Cardiac muscle cell (in vitro differentiated cells and primary cell): ENCODE measurements around the gene SH3RF1. TPM values are rescaled to one million over a fixed set of nuclear protein-coding genes. Genes with fewer than 3 reads are reported as not detected.

Experiments
- DNase-seq, 2 donors: peaks; one replicate each; pipeline versions ENCODE4 v3.0.0 to v3.0.0-alpha.2; 2010 to 2017; ENCODE audit warnings: low read depth in 1 of 2, low spot score in 1 of 2
- H3K27ac ChIP-seq: fragments of 200-600 bp; sonication (generic); 2 replicates; pipeline ENCODE4 v1.5.1; 2016
- H3K27me3 ChIP-seq: fragments of 200-600 bp; sonication (generic); 2 replicates; pipeline ENCODE4 v1.6.0; 2016; ENCODE audit warnings: control low read depth
- H3K36me3 ChIP-seq: fragments of 200-600 bp; sonication (generic); 2 replicates; pipeline ENCODE4 v1.5.1; 2016; ENCODE audit warnings: control low read depth
- H3K4me1 ChIP-seq: fragments of 200-600 bp; sonication (generic); 2 replicates; pipeline ENCODE4 v1.8.1; 2017; ENCODE audit warnings: low read depth, mild to moderate bottlenecking, mixed run types
- H3K4me3 ChIP-seq: fragments of 200-600 bp; sonication (generic); 2 replicates; pipeline ENCODE4 v1.5.1; 2016; ENCODE audit warnings: mild to moderate bottlenecking
- H3K9me3 ChIP-seq: fragments of 200-600 bp; sonication (generic); 2 replicates; pipeline ENCODE4 v1.5.1; 2017; ENCODE audit warnings: low read depth, mild to moderate bottlenecking, control low read depth
- CTCF ChIP-seq: IDR thresholded peaks from 2 replicates; pipeline ENCODE4 v1.5.1; 2012; ENCODE audit warnings: low read depth, mild to moderate bottlenecking, low read length
- polyA plus RNA-seq: library from polyadenylated mRNA; unstranded; fragments of >200 nt; fragmentation: Nextera tagmentation; extraction: Ambion mirVana; gene quantifications from 2 replicates; pipeline ENCODE4 v1.2.1, GENCODE V29; 2016
- total RNA-seq: library from RNA; depleted of rRNA; stranded (reverse); fragments of >200 nt; gene quantifications from 2 replicates; pipeline ENCODE4 v1.2.3, GENCODE V29; 2016

SH3RF1 gene
- total and polyA plus RNA-seq, 2 experiments from 2014 or later = 3.4 to 4.3 TPM

GRCh38 chr4:169068423-169068822 lies 202.3 kb downstream of the SH3RF1 start:
- Histone ChIP-seq H3K4me3 (no peak overlapping the region), H3K36me3 (no peaks in the 10 kb centered on the region), H3K9me3 (no peaks in the 10 kb centered on the region), H3K27me3 (no peaks in the 10 kb centered on the region), H3K27ac (no peak overlapping the region), H3K4me1 (no peaks in the 10 kb centered on the region)
- no peak for DNase-seq
- TF ChIP-seq CTCF = no peak

GRCh38 chr4:169066934-169067333 lies 203.8 kb downstream of the SH3RF1 start:
- Histone ChIP-seq H3K36me3 (no peaks in the 10 kb centered on the region), H3K27me3 (no peaks in the 10 kb centered on the region), H3K4me3 (no peak overlapping the region), H3K9me3 (no peaks in the 10 kb centered on the region), H3K27ac (no peak overlapping the region), H3K4me1 (peaks cover 11% of the 10 kb centered on the region)
- TF ChIP-seq CTCF = no peak
- DNase-seq = no peak

- H3K9me3 ChIP-seq = no peaks in the 10 kb centered on the region
- no peak for DNase-seq
- H3K27me3 ChIP-seq = no peaks in the 10 kb centered on the region
- peaks cover 11% of the 10 kb centered on the region for H3K4me1 ChIP-seq
- no peak overlapping the region for H3K27ac ChIP-seq
- H3K4me3 ChIP-seq = no peak overlapping the region
- no peak for TF ChIP-seq CTCF
- no peaks in the 10 kb centered on the region for H3K36me3 ChIP-seq
Observed at GRCh38 chr4:169064296-169064695, 206.5 kb downstream of the SH3RF1 start.

- DNase-seq = peak in 1 of 2 donors; percentile 11
- Histone ChIP-seq H3K4me3 (no peak overlapping the region), H3K4me1 (peaks cover 11% of the 10 kb centered on the region), H3K27me3 (no peaks in the 10 kb centered on the region), H3K9me3 (no peaks in the 10 kb centered on the region), H3K27ac (no peak overlapping the region), H3K36me3 (no peaks in the 10 kb centered on the region)
- TF ChIP-seq CTCF = no peak
Observed at GRCh38 chr4:169063441-169063840, 207.3 kb downstream of the SH3RF1 start.

GRCh38 chr4:169062897-169063244 lies 207.9 kb downstream of the SH3RF1 start:
- Histone ChIP-seq H3K36me3 (no peaks in the 10 kb centered on the region), H3K9me3 (no peaks in the 10 kb centered on the region), H3K4me1 (peaks cover 11% of the 10 kb centered on the region), H3K27me3 (no peaks in the 10 kb centered on the region), H3K27ac (no peak overlapping the region), H3K4me3 (no peak overlapping the region)
- peak in 1 of 2 donors; percentile 67 for DNase-seq
- TF ChIP-seq CTCF = no peak

- TF ChIP-seq CTCF = no peak
- H3K27me3 ChIP-seq = no peaks in the 10 kb centered on the region
- H3K36me3 ChIP-seq = no peaks in the 10 kb centered on the region
- DNase-seq = no peak
- H3K4me1 ChIP-seq = peaks cover 11% of the 10 kb centered on the region
- no peak overlapping the region for H3K27ac ChIP-seq
- no peak overlapping the region for H3K4me3 ChIP-seq
- H3K9me3 ChIP-seq = no peaks in the 10 kb centered on the region
Observed at GRCh38 chr4:169061386-169061785, 209.4 kb downstream of the SH3RF1 start.
